HG03378 (cell line): ENCODE measurements around the gene KIR3DL3.
"Not testable (repeated sequence)": the region's sequence is repeated elsewhere in the genome, so short reads cannot be mapped to it uniquely, and the experiment has no call there.

Experiments used
- ATAC-seq: cut with Tn5 transposase; IDR thresholded peaks from one replicate; pipeline ENCODE4 v1.9.1; 2021; ENCODE audit warnings: mild to moderate bottlenecking, moderate library complexity; ENCODE audit not compliant: unreplicated experiment

The KIR3DL3 gene

DNA sequence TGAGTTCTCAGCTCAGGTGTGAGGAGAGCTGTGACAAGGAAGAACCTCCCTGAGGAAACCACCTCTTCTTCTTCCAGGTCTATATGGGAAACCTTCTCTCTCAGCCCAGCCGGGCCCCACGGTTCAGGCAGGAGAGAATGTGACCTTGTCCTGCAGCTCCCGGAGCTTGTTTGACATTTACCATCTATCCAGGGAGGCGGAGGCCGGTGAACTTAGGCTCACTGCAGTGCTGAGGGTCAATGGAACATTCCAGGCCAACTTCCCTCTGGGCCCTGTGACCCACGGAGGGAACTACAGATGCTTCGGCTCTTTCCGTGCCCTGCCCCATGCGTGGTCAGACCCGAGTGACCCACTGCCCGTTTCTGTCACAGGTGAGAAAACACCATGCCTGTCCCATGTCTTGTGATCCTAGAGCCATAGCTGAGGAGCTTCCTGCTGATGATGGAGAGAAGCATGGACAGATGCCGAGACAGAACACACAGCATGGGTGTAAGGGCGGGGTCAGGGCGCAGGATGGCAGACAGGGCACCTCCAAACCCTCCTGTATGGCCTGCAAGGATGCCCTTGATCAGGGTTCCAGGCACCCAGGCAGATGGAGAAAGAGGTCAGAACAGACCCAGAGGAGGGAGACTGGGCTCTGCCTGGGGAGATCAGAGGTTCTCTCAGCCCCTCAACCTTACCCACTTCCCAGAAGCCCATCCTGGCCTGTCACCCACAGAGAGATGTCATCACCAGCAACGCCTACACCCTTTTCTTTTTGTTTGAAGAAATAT, 5.4 kb downstream of the KIR3DL3 start:
- no peak for ATAC-seq

DNA sequence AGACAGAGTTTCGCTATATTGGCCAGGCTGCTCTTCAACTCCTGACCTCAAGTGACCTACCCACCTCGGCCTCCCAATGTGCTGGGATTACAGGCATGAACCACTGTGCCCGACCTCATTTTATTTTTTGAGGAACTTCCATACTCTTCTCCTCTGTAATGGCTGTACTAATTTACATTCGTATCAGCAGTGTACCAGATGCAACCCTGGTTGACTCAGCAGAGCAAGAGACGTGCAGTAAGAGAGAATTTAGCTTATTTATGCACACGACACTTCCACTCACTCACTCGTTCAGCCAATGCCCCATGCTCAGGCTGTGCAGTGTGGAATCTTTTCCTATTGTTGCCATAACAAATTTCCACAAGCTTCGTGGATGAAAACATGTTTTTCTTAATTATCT, 6.9 kb downstream of the KIR3DL3 start:
- no peak for ATAC-seq

DNA sequence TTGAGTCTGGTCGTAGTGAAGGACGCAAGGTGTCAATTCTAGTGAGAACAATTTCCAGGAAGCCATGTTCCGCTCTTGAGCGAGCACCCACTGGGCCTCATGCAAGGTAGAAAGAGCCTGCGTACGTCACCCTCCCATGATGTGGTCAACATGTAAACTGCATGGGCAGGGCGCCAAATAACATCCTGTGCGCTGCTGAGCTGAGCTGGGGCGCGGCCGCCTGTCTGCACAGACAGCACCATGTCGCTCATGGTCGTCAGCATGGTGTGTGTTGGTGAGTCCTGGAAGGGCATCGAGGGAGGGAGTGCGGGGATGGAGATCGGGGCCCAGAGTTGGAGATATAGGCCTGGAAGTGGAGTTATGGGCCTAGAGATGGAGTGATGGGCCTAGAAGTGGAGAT, 14.1 kb downstream of the KIR3DL3 start, which contains the start of gene KIR2DL3:
TSS of gene KIR2DL3 (plus strand) at position 208 of the 400 bp plus-strand sequence. CDS start at position 241, 33 bp downstream.
- not testable (repeated sequence) for ATAC-seq

DNA sequence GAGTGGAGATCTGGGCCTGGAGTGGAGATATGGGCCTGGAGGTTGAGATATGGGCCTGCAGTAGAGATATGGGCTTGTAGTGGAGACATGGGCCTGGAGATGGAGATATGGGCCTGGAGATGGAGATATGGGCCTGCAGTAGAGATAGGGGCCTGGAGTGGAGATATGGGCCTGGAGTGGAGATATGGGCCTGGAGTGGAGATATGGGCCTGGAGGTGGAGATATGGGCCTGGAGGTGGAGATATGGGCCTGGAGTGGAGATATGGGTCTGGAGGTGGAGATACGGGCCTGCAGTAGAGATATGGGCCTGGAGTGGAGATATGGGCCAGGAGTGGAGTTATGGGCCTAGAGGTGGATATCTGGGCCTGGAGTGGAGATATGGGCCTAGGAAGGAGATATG, 14.5 kb downstream of the KIR3DL3 start:
- no peak for ATAC-seq

DNA sequence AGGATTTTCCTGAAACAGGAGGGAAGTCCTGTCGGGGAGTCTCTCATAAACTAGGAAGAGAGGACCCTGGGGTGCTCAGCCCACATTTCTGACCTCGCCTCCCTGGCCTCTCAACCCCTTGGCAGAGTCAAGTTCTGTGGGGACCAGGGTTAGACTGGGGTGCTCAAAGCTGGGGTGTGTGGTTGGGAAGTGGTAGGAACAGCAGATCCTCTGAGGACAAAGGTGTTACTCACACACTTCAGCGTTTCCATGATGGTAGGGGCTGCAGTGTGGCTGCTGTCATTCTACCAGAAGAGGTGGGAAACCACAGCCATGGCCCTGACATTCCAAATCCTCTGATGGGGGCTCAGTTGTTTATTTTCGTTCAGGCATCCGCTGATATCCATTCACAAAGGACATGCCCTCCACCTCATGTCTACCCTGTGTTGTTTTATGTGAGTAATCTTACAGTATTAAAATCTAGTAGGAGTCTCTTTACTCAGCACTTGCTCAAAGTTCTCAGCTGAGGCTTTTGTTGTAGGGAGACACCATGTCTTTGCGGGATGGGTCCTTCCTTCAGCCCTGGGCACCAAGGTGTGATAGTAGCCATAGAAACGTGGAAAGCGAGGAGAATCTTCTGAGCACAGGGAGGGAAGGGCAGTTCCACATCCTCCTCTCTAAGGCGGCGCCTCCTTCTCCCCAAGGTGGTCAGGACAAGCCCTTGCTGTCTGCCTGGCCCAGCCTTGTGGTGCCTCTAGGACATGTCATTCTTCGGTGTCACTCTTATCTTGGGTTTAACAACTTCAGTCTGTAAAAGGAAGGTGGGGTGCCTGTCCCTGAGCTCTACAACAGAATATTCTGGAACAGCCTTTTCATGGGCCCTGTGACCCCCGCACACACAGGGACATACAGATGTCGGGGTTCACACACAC, 15.6 kb downstream of the KIR3DL3 start:
- ATAC-seq = no peak

DNA sequence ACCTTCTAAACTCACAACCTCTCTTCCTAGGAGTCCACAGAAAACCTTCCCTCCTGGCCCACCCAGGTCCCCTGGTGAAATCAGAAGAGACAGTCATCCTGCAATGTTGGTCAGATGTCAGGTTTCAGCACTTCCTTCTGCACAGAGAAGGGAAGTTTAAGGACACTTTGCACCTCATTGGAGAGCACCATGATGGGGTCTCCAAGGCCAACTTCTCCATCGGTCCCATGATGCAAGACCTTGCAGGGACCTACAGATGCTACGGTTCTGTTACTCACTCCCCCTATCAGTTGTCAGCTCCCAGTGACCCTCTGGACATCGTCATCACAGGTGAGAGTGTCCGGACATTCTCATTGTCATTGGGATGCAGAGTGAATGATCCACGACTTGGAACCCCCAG, 17.7 kb downstream of the KIR3DL3 start:
- ATAC-seq = not testable (repeated sequence)

DNA sequence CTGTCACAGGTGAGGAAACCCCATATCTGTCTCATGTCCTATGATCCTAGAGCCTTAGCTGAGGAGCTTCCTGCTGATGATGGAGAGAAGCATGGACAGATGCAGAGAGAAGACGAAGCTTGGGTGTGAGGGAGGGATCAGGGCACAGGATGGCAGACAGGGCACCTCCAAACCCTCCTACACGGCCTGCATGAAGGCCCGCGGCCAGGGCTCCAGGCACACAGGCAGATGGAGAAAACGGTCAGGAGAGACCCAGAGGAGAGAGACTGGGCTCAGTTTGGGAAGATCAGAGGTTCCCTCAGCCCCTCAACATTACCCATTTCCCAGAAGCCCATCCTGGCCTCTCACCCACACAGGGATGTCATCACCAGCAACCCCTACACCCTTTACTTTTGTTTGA, 19.8 kb downstream of the KIR3DL3 start:
- not testable (repeated sequence) for ATAC-seq

DNA sequence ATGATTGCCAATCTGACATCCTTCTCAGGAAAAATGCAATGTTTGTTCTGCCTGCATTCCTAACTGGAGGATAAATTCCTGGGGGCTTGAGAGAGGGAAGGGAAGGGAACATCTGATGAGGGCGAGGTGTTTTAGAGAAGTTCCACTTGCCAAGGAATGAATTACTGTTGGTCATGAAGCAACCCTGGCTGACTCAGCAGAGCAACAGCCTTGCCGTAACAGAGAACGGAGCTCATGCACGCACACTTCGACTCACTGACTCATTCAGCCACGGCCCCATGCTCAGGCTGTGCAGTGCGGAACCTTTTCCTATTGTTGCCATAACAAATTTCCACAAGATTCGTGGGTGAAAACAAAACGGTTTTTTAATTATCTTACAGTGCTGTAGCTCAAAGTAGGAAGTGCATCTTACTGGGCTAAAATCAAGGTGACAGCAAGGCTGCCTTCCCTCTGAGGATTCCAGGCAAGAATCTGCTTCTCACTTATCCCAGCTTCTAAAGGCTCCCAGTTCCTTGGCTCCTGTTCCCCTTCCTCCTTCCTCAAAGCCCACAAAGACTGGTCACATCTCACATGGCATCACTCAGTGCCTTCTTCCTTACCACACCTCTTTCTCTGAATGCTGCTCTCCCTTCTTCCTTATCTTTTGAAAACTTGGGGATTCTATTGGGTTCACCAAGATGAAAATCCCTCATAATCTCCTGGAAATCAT, 23.5 kb downstream of the KIR3DL3 start:
- not testable (repeated sequence) for ATAC-seq

DNA sequence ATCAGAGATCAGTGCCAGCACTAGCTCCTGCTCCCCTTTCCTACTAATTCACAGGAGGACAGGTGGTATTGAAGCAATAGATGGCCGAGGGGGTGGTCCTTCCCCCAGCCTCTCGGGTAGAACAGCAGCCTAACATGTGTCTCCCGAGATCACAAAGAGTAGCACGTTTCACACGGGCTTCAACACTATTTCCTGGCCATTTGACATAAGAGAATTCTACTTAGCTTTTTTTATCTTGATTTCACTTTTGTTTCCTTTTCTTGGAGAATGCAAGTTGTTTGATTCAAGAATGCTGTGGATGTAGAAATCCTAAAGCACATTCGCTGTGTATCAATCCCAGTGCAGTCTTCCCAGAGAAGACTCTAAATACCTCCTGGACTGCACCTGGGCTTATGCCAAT, 26.0 kb downstream of the KIR3DL3 start:
- not testable (repeated sequence) for ATAC-seq

DNA sequence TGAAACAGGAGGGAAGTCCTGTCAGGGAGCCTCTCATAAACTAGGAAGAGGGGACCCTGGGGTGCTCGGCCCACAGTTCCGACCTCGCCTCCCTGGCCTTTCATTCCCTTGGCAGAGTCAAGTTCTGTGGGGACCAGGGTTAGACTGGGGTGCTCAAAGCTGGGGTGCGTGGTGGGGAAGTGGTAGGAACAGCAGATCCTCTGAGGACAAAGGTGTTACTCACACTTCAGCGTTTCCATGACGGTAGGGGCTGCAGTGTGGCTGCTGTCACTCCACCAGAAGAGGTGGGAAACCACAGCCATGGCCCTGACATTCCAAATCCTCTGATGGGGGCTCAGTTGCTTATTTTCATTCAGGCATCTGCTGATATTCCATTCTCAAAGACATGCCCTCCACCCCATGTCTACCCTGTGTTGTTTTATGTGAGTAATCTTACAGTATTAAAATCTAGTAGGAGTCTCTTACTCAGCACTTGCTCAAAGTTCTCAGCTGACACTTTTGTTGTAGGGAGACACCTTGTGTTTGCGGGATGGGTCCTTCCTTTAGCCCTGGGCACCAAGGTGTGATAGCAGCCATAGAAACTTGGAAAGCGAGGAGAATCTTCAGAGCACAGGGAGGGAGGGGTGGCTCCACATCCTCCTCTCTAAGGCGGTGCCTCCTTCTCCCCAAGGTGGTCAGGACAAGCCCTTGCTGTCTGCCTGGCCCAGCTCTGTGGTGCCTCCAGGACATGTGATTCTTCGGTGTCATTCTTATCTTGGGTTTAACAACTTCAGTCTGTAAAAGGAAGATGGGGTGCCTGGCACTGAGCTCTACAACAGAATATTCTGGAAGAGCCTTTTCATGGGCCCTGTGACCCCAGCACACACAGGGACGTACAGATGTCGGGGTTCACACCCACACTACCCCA, 32.2 kb downstream of the KIR3DL3 start:
- not testable (repeated sequence) for ATAC-seq

DNA sequence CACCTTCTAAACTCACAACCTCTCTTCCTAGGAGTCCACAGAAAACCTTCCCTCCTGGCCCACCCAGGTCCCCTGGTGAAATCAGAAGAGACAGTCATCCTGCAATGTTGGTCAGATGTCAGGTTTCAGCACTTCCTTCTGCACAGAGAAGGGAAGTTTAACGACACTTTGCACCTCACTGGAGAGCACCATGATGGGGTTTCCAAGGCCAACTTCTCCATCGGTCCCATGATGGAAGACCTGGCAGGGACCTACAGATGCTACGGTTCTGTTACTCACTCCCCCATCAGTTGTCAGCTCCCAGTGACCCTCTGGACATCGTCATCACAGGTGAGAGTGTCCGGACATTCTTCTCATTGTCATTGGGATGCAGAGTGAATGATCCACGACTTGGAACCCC, 34.3 kb downstream of the KIR3DL3 start:
- not testable (repeated sequence) for ATAC-seq

DNA sequence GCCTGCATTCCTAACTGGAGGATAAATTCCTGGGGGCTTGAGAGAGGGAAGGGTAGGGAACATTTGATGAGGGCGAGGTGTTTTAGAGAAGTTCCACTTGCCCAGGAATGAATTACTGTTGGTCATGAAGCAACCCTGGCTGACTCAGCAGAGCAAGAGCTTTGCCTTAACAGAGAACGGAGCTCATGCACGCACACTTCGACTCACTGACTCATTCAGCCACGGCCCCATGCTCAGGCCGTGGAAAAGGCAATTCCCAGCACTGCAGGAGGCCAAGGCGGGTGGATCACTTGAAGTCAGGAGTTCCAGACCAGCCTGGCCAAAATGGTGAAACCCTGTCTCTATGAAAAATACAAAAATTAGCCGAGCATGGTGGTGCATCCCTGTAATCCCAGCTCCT, 40.0 kb downstream of the KIR3DL3 start:
- ATAC-seq = not testable (repeated sequence)

DNA sequence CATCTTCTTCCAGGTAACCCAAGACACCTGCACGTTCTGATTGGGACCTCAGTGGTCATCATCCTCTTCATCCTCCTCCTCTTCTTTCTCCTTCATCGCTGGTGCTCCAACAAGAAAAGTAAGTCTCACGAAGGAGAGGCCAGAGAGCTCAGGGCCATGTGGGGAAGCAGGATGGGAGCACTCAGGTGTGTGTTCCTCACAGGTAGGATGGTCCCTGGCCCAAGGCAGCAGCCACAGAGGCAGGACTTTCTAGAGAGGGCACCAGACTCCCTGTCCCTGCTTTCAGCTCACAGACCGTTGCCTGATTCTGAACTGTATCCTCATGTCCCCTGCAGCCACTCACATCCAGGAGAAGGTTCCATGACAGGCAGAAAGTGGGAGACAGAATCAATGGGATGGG, 42.2 kb downstream of the KIR3DL3 start:
- ATAC-seq = not testable (repeated sequence)

DNA sequence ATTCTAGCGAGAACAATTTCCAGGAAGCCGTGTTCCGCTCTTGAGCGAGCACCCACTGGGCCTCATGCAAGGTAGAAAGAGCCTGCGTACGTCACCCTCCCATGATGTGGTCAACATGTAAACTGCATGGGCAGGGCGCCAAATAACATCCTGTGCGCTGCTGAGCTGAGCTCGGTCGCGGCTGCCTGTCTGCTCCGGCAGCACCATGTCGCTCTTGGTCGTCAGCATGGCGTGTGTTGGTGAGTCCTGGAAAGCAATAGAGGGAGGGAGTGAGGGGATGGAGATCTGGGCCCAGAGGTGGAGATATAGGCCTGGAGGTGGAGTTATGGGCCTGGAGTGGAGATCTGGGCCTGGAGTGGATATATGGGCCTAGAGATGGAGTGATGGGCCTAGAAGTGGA, 45.4 kb downstream of the KIR3DL3 start, which contains the start of gene KIR2DL1:
TSS of gene KIR2DL1 (plus strand) at position 148 of the 400 bp plus-strand sequence. CDS start at position 206, 58 bp downstream.
- ATAC-seq = not testable (repeated sequence)

DNA sequence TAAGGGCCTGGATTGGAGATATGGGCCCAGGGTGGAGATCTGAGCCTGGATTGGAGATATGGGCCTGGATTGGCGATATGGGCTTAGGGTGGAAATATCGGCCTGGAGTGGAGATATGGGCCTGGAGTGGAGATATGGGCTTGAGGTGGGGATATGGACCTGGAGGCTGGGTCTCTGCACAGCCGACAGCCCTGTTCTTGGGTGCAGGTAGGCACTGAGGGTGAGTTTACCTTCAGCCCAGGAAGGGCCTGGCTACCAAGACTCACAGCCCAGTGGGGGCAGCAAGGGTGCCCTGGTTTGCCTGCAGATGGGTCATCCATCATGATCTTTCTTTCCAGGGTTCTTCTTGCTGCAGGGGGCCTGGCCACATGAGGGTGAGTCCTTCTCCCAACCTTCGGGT, 46.3 kb downstream of the KIR3DL3 start:
- not testable (repeated sequence) for ATAC-seq

DNA sequence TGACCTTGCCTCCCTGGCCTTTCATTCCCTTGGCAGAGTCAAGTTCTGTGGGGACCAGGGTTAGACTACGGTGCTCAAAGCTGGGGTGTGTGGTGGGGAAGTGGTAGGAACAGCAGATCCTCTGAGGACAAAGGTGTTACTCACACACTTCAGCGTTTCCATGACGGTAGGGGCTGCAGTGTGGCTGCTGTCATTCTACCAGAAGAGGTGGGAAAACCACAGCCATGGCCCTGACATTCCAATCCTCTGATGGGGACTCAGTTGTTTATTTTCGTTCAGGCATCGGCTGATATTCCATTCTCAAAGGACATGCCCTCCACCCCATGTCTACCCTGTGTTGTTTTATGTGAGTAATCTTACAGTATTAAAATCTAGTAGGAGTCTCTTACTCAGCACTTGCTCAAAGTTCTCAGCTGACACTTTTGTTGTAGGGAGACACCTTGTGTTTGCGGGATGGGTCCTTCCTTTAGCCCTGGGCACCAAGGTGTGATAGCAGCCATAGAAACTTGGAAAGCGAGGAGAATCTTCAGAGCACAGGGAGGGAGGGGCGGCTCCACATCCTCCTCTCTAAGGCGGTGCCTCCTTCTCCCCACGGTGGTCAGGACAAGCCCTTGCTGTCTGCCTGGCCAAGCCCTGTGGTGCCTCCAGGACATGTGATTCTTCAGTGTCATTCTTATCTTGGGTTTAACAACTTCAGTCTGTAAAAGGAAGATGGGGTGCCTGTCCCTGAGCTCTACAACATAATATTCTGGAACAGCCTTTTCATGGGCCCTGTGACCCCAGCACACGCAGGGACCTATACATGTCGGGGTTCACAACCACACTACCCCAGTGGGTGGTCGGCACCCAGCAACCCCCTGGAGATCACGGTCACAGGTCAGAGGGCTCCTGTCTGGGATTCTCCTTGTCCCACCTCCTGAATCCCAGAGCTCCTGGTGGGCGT, 47.0 kb downstream of the KIR3DL3 start:
- ATAC-seq = not testable (repeated sequence)

DNA sequence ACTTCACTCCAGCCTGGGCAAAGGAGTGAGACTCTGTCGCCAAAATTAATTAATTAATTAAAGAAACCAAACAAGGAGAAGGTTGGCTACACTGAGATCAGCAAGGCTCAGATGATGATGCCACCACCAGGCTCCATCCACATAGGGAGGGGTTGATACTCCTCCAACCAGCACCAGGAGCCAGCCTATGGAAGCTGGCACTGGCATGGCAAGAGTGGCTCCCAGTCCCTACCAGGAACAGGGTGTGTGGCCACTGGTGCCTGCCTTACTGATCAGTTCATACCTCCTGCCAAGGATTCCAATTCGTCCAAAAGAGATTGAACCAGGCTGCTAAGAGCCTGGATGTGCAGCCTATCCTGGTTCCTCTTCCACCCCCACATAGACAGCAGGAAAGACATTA, 48.4 kb downstream of the KIR3DL3 start:
- ATAC-seq = not testable (repeated sequence)

DNA sequence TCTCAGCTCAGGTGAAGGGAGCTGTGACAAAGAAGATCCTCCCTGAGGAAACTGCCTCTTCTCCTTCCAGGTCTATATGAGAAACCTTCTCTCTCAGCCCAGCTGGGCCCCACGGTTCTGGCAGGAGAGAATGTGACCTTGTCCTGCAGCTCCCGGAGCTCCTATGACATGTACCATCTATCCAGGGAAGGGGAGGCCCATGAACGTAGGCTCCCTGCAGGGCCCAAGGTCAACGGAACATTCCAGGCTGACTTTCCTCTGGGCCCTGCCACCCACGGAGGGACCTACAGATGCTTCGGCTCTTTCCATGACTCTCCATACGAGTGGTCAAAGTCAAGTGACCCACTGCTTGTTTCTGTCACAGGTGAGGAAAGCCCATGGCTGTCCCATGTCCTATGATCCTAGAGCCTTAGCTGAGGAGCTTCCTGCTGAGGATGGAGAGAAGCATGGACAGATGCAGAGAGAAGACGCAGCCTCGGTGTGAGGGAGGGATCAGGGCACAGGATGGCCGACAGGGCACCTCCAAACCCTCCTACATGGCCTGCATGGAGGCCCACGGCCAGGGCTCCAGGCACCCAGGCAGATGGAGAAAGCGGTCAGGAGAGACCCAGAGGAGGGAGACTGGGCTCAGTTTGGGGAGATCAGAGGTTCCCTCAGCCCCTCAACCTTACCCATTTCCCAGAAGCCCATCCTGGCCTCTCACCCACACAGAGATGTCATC, 51.0 kb downstream of the KIR3DL3 start:
- not testable (repeated sequence) for ATAC-seq
